HCT116 (cell line): ENCODE results near the gene ADAMTS5.

Source experiments
- CEBPB ChIP-seq: IDR thresholded peaks from 2 replicates; pipeline ENCODE4 v1.6.1; 2012; ENCODE audit warnings: low read depth
- EGR1 ChIP-seq: IDR thresholded peaks from 2 replicates; pipeline ENCODE4 v1.6.1; 2012; ENCODE audit warnings: low read depth
- JUND ChIP-seq: IDR thresholded peaks from 2 replicates; pipeline ENCODE4 v1.6.1; 2012
- POLR2A ChIP-seq: IDR thresholded peaks from 2 replicates; pipeline ENCODE4 v1.7.0; 2011; ENCODE audit warnings: borderline replicate concordance; ENCODE audit not compliant: insufficient read depth, insufficient read length; ENCODE audit errors: extremely low read depth
- POLR2AphosphoS5 ChIP-seq: IDR thresholded peaks from 2 replicates; pipeline ENCODE4 v1.6.1; 2011; ENCODE audit warnings: mild to moderate bottlenecking, low read depth, low read length, moderate library complexity
- SP1 ChIP-seq: IDR thresholded peaks from 2 replicates; pipeline ENCODE4 v1.6.1; 2012; ENCODE audit warnings: low read depth
- TF ChIP-seq, protein P1 (sequence below), 3 experiments: fragments of 200-600 bp in 1 of 3; sonication (generic) in 1 of 3; IDR thresholded peaks in 2 of 3; conservative IDR thresholded peaks in 1 of 3; 2 replicates each; pipeline ENCODE4 v1.5.1; 2012 to 2017; ENCODE audit warnings: low read depth in 2 of 3, low read length in 2 of 3, antibody characterized with exemption in 1 of 3, borderline replicate concordance in 1 of 3, control low read depth in 1 of 3, mild to moderate bottlenecking in 1 of 3, mixed read lengths in 1 of 3, mixed run types in 1 of 3, moderate library complexity in 1 of 3; ENCODE audit not compliant: insufficient read depth in 1 of 3
- TF ChIP-seq, protein P2 (sequence below): IDR thresholded peaks from 2 replicates; pipeline ENCODE4 v1.6.1; 2012; ENCODE audit warnings: low read depth

DNA sequence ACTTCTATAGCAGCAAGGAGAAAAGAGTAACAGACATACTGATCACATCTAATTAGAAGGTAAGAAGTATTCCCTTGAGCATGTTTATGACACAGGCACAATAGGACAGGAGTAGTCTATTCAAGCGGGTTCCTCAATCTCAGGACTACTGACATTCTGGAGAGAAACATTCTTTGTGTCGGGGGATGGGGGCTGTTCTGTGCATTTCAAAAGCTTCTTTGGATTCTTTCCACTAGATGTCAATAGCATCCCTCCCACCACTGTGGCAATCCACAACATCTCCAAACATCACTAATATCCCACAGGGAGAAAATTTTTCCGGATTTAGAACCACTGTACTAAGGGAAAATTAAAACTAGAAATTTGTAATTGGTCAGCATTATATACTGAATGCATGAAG lies 56.9 kb downstream of the ADAMTS5 start:
- TF ChIP-seq POLR2AphosphoS5 (no peak), CEBPB (no peak), SP1 (no peak), JUND (no peak), POLR2A (no peak), EGR1 (no peak)
- TF ChIP-seq, protein P1, sequence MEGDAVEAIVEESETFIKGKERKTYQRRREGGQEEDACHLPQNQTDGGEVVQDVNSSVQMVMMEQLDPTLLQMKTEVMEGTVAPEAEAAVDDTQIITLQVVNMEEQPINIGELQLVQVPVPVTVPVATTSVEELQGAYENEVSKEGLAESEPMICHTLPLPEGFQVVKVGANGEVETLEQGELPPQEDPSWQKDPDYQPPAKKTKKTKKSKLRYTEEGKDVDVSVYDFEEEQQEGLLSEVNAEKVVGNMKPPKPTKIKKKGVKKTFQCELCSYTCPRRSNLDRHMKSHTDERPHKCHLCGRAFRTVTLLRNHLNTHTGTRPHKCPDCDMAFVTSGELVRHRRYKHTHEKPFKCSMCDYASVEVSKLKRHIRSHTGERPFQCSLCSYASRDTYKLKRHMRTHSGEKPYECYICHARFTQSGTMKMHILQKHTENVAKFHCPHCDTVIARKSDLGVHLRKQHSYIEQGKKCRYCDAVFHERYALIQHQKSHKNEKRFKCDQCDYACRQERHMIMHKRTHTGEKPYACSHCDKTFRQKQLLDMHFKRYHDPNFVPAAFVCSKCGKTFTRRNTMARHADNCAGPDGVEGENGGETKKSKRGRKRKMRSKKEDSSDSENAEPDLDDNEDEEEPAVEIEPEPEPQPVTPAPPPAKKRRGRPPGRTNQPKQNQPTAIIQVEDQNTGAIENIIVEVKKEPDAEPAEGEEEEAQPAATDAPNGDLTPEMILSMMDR (IDR thresholded peaks at IDR 0.05 in 2 of 3, conservative IDR thresholded peaks at IDR 0.05 in 1 of 3; ENCODE audit: borderline replicate concordance in 1 of 3, insufficient read depth in 1 of 3, low read depth in 2 of 3, low read length in 2 of 3), result no peak
- TF ChIP-seq, protein P2, sequence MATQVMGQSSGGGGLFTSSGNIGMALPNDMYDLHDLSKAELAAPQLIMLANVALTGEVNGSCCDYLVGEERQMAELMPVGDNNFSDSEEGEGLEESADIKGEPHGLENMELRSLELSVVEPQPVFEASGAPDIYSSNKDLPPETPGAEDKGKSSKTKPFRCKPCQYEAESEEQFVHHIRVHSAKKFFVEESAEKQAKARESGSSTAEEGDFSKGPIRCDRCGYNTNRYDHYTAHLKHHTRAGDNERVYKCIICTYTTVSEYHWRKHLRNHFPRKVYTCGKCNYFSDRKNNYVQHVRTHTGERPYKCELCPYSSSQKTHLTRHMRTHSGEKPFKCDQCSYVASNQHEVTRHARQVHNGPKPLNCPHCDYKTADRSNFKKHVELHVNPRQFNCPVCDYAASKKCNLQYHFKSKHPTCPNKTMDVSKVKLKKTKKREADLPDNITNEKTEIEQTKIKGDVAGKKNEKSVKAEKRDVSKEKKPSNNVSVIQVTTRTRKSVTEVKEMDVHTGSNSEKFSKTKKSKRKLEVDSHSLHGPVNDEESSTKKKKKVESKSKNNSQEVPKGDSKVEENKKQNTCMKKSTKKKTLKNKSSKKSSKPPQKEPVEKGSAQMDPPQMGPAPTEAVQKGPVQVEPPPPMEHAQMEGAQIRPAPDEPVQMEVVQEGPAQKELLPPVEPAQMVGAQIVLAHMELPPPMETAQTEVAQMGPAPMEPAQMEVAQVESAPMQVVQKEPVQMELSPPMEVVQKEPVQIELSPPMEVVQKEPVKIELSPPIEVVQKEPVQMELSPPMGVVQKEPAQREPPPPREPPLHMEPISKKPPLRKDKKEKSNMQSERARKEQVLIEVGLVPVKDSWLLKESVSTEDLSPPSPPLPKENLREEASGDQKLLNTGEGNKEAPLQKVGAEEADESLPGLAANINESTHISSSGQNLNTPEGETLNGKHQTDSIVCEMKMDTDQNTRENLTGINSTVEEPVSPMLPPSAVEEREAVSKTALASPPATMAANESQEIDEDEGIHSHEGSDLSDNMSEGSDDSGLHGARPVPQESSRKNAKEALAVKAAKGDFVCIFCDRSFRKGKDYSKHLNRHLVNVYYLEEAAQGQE, result no peak
